Measurements from ENCODE around the gene RBMS3. TPM values are rescaled to one million over a fixed set of nuclear protein-coding genes. Genes with fewer than 3 reads are reported as not detected.

Gene RBMS3
- total and polyA plus RNA-seq, 9 donors = 11.6 to 79.2 (median 63.1) TPM

DNA sequence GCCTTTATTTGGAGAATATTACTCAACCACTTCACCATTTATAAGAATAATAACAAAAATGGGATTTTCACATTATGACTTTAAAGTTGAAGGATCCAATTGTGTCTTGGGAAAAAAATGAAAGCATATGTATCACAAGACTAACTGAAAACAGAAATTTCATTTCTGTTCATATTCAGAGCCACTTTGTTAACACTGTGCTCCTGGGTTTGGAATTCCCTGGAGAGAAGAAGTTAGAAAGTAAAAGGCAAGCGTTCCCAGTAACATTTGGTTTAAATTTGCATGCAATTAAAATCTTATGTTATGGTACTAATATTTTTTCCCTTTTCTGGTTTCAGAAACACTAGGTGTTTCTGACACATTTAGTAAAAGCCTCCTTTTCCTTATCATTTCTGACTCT, 230.8 kb downstream of the RBMS3 start:
- Histone ChIP-seq H3K4me1 (ENCODE audit: insufficient read depth) (peaks cover 2% of the 10 kb centered on the region), H3K27ac (no peak overlapping the region), H3K4me3 (no peak overlapping the region), H3K27me3 (no peaks in the 10 kb centered on the region), H3K9me3 (no peaks in the 10 kb centered on the region), H3K36me3 (no peaks in the 10 kb centered on the region)
- intact Hi-C loops (cut with DNase I) = loop anchor here in 1 of 4 donors (10.0 kb wide), 1 partner anchor 227 kb away; the partner anchor contains the start of gene RBMS3
- no peak for DNase-seq
- TF ChIP-seq EP300 (IDR thresholded peaks at IDR 0.05) (no peak), POLR2A (IDR thresholded peaks at IDR 0.05) (no peak)
- TF ChIP-seq, protein P1, sequence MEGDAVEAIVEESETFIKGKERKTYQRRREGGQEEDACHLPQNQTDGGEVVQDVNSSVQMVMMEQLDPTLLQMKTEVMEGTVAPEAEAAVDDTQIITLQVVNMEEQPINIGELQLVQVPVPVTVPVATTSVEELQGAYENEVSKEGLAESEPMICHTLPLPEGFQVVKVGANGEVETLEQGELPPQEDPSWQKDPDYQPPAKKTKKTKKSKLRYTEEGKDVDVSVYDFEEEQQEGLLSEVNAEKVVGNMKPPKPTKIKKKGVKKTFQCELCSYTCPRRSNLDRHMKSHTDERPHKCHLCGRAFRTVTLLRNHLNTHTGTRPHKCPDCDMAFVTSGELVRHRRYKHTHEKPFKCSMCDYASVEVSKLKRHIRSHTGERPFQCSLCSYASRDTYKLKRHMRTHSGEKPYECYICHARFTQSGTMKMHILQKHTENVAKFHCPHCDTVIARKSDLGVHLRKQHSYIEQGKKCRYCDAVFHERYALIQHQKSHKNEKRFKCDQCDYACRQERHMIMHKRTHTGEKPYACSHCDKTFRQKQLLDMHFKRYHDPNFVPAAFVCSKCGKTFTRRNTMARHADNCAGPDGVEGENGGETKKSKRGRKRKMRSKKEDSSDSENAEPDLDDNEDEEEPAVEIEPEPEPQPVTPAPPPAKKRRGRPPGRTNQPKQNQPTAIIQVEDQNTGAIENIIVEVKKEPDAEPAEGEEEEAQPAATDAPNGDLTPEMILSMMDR (IDR thresholded peaks at IDR 0.05) = no peak
- 71 to 86% (median 82%) methylated on average over 1 of the region's 1 CpG for WGBS, 3 donors

DNA sequence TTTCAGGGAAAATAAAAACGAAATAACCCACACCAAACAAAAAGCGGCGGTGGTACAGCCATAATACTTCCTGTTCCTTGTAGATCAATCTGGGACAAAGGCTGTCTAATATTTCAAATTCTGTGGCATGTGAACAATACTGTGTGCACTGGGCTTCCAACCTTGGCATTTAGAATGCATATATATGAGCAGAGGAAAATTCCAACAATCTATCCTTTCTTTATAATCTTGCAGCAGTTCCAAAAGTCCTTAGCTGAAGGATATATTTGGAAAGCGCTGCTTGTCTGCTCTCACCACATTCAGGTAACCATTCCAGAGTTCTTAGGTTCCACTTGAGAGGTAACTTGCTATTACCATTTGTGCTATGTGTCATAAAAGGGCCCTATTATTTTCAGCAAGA, 231.8 kb downstream of the RBMS3 start:
- H3K4me1 ChIP-seq (ENCODE audit: insufficient read depth) = peaks cover 2% of the 10 kb centered on the region
- no peaks in the 10 kb centered on the region for H3K9me3 ChIP-seq
- no peak overlapping the region for H3K4me3 ChIP-seq
- intact Hi-C loops (cut with DNase I) = loop anchor here in 1 of 4 donors (10.0 kb wide), 1 partner anchor 228 kb away; the partner anchor contains the start of gene RBMS3
- DNase-seq = no peak
- no peak overlapping the region for H3K27ac ChIP-seq
- WGBS, 3 donors = 89 to 93% (median 89%) methylated on average over 4 of the region's 4 CpGs
- TF ChIP-seq, protein P1 (IDR thresholded peaks at IDR 0.05) = no peak
- TF ChIP-seq POLR2A (IDR thresholded peaks at IDR 0.05) (no peak), EP300 (IDR thresholded peaks at IDR 0.05) (no peak)
- no peaks in the 10 kb centered on the region for H3K27me3 ChIP-seq
- H3K36me3 ChIP-seq = no peaks in the 10 kb centered on the region

DNA sequence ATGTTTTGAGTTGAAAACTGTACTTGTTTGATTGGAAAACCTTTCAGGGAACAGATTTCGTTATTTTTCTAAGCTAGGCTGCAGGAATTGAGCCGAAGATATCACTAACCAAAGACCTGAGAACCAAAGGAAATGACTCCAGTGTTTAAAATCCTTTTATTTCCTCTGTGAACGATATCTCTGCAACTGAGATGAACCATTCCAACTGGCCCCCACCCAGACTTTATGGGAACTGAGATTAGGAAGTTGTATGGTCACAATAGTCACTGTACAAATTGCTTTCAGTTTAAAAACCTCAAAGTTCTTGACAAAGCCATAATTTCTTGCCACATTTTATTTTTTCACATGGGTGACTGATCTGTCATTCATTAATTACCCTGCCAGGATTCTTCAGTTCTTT, 232.4 kb downstream of the RBMS3 start:
- intact Hi-C loops (cut with DNase I) = loop anchor here in 1 of 4 donors (10.0 kb wide), 1 partner anchor 228 kb away; the partner anchor contains the start of gene RBMS3
- Histone ChIP-seq H3K27ac (no peak overlapping the region), H3K4me1 (ENCODE audit: insufficient read depth) (peaks cover 2% of the 10 kb centered on the region), H3K9me3 (no peaks in the 10 kb centered on the region), H3K36me3 (no peaks in the 10 kb centered on the region), H3K4me3 (no peak overlapping the region), H3K27me3 (no peaks in the 10 kb centered on the region)
- DNase-seq = no peak
- TF ChIP-seq EP300 (IDR thresholded peaks at IDR 0.05) (no peak), POLR2A (IDR thresholded peaks at IDR 0.05) (no peak)
- TF ChIP-seq, protein P1 (IDR thresholded peaks at IDR 0.05) = no peak
- 26 to 34% (median 31%) methylated on average over 3 of the region's 3 CpGs for WGBS, 3 donors

DNA sequence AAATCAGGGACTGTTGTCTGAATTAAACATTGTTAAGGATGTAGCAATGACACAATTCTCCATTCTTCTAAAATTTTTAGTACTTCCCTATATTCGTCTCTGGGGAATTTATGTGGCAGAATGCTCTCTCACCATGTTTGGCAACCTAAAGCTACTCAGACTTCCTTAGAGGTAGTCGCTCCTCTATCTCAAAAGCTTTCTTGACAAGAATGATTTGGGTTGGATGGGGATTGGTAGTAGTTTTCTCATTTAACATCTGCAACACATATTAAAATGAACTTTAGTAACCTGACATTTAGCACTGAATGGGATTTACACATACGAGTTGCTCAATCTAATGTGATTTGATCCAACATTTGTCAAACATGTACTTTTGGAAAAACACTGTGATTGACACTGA, 233.3 kb downstream of the RBMS3 start:
- intact Hi-C loops (cut with DNase I) = loop anchor here in 1 of 4 donors (10.0 kb wide), 1 partner anchor 229 kb away; the partner anchor contains the start of gene RBMS3
- no peak for DNase-seq
- Histone ChIP-seq H3K4me3 (no peak overlapping the region), H3K36me3 (no peaks in the 10 kb centered on the region), H3K4me1 (ENCODE audit: insufficient read depth) (peaks cover 2% of the 10 kb centered on the region), H3K27ac (no peak overlapping the region), H3K27me3 (no peaks in the 10 kb centered on the region), H3K9me3 (no peaks in the 10 kb centered on the region)
- WGBS, 3 donors = 65 to 88% (median 80%) methylated on average over 3 of the region's 3 CpGs
- TF ChIP-seq, protein P1 (IDR thresholded peaks at IDR 0.05) = no peak
- TF ChIP-seq EP300 (IDR thresholded peaks at IDR 0.05) (no peak), POLR2A (IDR thresholded peaks at IDR 0.05) (no peak)
